Right atrium auricular region (tissue), 2 donors: Measurements from ENCODE around the gene TAF4. TPM values are rescaled to one million over a fixed set of nuclear protein-coding genes. Genes with fewer than 3 reads are reported as not detected.

ENCODE experiments used
- DNase-seq: peaks from one replicate; pipeline ENCODE4 v3.0.0-alpha.2; 2019; ENCODE audit warnings: low spot score
- H3K27ac ChIP-seq, 2 donors: fragments of 200-600 bp; sonication (generic); 1 replicate in 1 of 2; 2 replicates in 1 of 2; pipeline ENCODE4 v1.5.1; 2016 to 2019
- H3K27me3 ChIP-seq, 2 donors: fragments of 200-600 bp; sonication (generic); one replicate each; pipeline versions ENCODE4 v1.5.1 to v1.6.0; 2017 to 2019
- H3K36me3 ChIP-seq: fragments of 200-600 bp; sonication (generic); one replicate; pipeline ENCODE4 v1.5.1; 2016
- H3K4me1 ChIP-seq, 2 donors: fragments of 200-600 bp; sonication (generic); one replicate each; pipeline versions ENCODE4 v1.5.1 to v1.6.0; 2017 to 2019
- H3K4me3 ChIP-seq, 2 donors: fragments of 200-600 bp; sonication (generic); 1 replicate in 1 of 2; 2 replicates in 1 of 2; pipeline ENCODE4 v1.5.1; 2017 to 2019; ENCODE audit warnings: mild to moderate bottlenecking in 1 of 2, moderate library complexity in 1 of 2
- H3K9me3 ChIP-seq, 2 donors: fragments of 200-600 bp; sonication (generic); one replicate each; pipeline ENCODE4 v1.5.1; 2019
- total RNA-seq, 2 donors: library from RNA; depleted of rRNA; stranded (reverse); fragments of >200 nt; gene quantifications; one replicate each; pipeline ENCODE4 v1.1.0, GENCODE V29; 2016
- TF ChIP-seq, protein P1 (sequence below), 2 donors: fragments of 200-600 bp; sonication (generic); IDR thresholded peaks; one replicate each; pipeline ENCODE4 v1.5.1; 2019; ENCODE audit warnings: antibody characterized with exemption in 2 of 2

TAF4 gene
- total RNA-seq, 2 donors from 2014 or later: 8.3 to 18.0 TPM

DNA sequence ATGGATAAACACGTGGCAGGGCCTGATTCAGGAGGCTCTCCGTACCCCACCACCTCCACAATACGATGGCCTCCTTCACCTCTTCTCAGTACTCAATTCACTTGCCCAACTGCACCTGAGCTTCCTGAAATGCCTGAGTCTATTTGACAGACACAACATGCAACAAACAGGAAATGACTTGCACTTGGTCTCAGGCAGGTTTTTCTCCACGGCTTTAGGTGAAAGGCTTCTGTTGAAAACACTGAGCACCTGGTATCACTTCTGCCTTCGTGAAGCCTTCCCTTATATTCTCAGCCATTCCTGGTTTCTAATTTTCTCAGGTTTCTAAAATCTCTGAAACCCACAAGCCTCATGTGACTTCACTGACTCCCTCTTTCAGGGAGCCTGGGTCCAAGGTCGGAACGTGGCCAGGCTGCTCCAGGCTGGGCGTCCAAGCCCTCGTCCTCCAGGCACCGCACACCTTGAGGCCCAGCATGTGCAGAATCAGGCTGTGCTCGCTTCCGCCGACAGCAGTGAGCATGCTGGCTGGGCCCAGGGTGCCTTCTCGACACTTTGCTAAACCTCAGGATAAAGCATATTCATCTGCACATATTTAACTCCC is 34.7 kb downstream of the TAF4 start:
- TF ChIP-seq, protein P1, sequence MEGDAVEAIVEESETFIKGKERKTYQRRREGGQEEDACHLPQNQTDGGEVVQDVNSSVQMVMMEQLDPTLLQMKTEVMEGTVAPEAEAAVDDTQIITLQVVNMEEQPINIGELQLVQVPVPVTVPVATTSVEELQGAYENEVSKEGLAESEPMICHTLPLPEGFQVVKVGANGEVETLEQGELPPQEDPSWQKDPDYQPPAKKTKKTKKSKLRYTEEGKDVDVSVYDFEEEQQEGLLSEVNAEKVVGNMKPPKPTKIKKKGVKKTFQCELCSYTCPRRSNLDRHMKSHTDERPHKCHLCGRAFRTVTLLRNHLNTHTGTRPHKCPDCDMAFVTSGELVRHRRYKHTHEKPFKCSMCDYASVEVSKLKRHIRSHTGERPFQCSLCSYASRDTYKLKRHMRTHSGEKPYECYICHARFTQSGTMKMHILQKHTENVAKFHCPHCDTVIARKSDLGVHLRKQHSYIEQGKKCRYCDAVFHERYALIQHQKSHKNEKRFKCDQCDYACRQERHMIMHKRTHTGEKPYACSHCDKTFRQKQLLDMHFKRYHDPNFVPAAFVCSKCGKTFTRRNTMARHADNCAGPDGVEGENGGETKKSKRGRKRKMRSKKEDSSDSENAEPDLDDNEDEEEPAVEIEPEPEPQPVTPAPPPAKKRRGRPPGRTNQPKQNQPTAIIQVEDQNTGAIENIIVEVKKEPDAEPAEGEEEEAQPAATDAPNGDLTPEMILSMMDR (IDR thresholded peaks at IDR 0.05): no peak
- H3K4me1 ChIP-seq: peaks cover 0 to 29% of the 10 kb centered on the region in 2 donors
- no peaks in the 10 kb centered on the region for H3K27me3 ChIP-seq
- no peak overlapping the region for H3K4me3 ChIP-seq
- H3K9me3 ChIP-seq: no peaks in the 10 kb centered on the region
- no peaks in the 10 kb centered on the region for H3K36me3 ChIP-seq
- no peak for DNase-seq
- no peak overlapping the region for H3K27ac ChIP-seq

DNA sequence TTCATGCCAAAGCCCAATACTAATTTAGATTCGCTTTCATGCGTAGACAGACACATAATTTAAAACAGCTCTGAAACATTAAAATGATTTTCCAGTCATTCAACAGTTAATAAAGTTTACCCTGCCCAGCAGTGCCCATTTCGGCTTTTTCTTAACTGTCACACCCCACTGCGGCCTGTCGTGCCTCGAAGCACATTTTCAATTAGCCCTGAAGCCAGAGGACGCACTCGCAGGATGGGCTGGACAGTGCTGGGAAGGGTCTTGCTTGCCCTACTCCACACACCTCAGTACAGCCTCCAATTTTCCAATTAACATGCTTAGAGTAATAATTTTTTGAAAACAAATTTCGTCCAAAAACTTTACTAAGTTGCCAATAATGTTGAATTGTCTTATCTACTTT is 35.3 kb downstream of the TAF4 start:
- Histone ChIP-seq H3K27ac (no peak overlapping the region), H3K9me3 (no peaks in the 10 kb centered on the region), H3K4me1 (peaks cover 0 to 34% of the 10 kb centered on the region in 2 donors), H3K36me3 (no peaks in the 10 kb centered on the region), H3K27me3 (no peaks in the 10 kb centered on the region), H3K4me3 (no peak overlapping the region)
- no peak for DNase-seq
- TF ChIP-seq, protein P1 (IDR thresholded peaks at IDR 0.05): no peak

- H3K27ac ChIP-seq: no peak overlapping the region
- no peaks in the 10 kb centered on the region for H3K36me3 ChIP-seq
- DNase-seq: no peak
- TF ChIP-seq, protein P1 (IDR thresholded peaks at IDR 0.05): no peak
- H3K27me3 ChIP-seq: no peaks in the 10 kb centered on the region
- peaks cover 0 to 38% of the 10 kb centered on the region in 2 donors for H3K4me1 ChIP-seq
- H3K9me3 ChIP-seq: no peaks in the 10 kb centered on the region
- H3K4me3 ChIP-seq: no peak overlapping the region
These were observed 35.7 kb downstream of the TAF4 start for GRCh38 chr20:62029949-62030348.

- H3K4me3 ChIP-seq: no peak overlapping the region
- TF ChIP-seq, protein P1 (IDR thresholded peaks at IDR 0.05): no peak
- no peak overlapping the region for H3K27ac ChIP-seq
- no peak for DNase-seq
- H3K36me3 ChIP-seq: no peaks in the 10 kb centered on the region
- H3K4me1 ChIP-seq: peaks cover 0 to 40% of the 10 kb centered on the region in 2 donors
- H3K9me3 ChIP-seq: no peaks in the 10 kb centered on the region
- H3K27me3 ChIP-seq: no peaks in the 10 kb centered on the region
These were observed 36.4 kb downstream of the TAF4 start for GRCh38 chr20:62029296-62029695.

DNA sequence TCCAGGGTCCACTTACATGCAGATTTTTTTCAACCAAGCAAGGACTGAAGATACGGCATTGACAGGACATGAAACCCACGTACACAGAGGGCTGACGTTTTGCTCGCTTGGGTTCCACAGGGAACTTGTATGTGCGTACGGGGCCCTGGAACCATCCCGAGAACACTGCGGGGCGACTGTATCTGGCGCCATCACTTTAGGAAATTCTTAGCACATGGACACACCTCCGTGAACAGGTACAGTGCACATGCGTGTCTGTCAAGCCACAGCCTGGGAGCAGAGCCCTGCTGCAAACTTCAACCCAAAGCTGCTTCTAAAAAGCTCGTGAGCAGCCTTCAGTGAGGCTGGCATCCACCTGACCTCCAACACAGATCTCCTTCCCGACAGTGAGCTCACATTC is 37.3 kb downstream of the TAF4 start:
- TF ChIP-seq, protein P1 (IDR thresholded peaks at IDR 0.05): no peak
- no peaks in the 10 kb centered on the region for H3K36me3 ChIP-seq
- no peak overlapping the region for H3K4me3 ChIP-seq
- H3K9me3 ChIP-seq: no peaks in the 10 kb centered on the region
- H3K27ac ChIP-seq: no peak overlapping the region
- H3K4me1 ChIP-seq: peaks cover 0 to 40% of the 10 kb centered on the region in 2 donors
- no peak for DNase-seq
- H3K27me3 ChIP-seq: no peaks in the 10 kb centered on the region
